Activated naive CD4-positive, alpha-beta T cell treated with Interleukin-2 at 50 U/mL for 16 hours (primary cell): ENCODE results near the gene TPST1.
"Not testable (repeated sequence)": the region's sequence is repeated elsewhere in the genome, so short reads cannot be mapped to it uniquely, and the experiment has no call there.

ENCODE experiments used
- DNase-seq: peaks from one replicate; pipeline ENCODE4 v3.0.0-alpha.2; 2020

TPST1 gene

DNA sequence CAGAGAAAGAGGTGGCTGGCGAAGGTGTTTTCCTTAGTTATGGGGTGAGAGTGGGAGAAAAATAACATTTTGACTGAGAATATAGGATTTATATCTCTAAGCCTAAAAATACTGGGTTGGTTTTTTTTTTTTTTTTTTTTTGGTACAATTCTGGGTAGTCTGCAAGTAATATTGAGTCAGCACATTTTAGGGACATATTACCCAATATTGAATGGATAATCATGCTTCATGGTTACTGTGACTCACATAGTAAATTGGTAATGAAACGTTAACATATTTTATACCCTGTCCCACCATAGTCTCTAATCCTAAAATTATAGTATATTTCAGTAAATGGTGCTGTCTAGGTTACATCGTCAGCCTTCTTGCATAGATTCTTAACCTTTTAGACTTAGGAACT is 91.4 kb downstream of the TPST1 start:
- no peak for DNase-seq

DNA sequence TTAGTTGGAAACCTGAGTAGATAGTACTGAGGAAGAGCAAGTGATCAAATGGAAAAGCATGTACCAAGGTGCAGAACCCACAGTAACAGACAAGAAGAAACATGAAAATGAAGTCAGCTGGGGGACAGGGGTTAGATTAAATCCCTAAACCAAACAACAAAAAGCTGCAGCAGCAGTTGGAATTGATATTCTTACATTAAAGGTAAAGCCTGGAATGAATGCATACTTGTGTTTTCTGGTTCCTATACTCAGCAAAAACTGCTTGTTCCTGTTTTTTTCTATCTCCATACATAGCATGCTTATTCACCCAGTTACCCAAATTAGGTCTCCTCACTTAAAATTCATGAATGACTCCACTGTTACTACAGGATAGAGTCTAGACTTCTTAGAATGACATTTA is 92.4 kb downstream of the TPST1 start:
- no peak for DNase-seq

GRCh38 chr7:66301249-66301648 is 96.1 kb downstream of the TPST1 start:
- DNase-seq, result no peak

- DNase-seq, result no peak
Observed at GRCh38 chr7:66301737-66302136, 96.6 kb downstream of the TPST1 start.

- no peak for DNase-seq
Observed at GRCh38 chr7:66303454-66304155, 98.5 kb downstream of the TPST1 start.

GRCh38 chr7:66304536-66304935 is 99.4 kb downstream of the TPST1 start:
- no peak for DNase-seq

GRCh38 chr7:66306243-66306642 is 101.1 kb downstream of the TPST1 start:
- DNase-seq, result no peak

- no peak for DNase-seq
Observed at GRCh38 chr7:66307591-66308215, 102.6 kb downstream of the TPST1 start.

DNA sequence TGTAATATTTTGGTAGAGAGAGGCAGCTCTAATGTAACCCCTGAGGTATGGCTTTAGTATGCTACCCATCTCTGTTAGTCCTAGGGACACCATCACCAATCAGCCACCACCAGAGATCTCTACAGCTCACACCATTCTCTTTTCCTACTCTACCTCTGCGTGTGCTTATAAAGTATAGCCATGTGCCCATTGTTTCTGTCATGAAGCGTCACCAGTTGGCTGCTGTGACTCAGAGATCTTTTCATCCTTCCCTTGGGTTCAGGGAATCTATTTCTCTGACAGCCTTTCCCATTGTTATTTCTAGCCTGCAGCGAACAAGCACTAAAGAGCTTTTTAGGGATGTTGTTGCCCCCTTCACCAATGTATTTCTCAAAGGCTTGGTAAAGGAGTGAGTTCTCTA is 103.3 kb downstream of the TPST1 start:
- no peak for DNase-seq

DNA sequence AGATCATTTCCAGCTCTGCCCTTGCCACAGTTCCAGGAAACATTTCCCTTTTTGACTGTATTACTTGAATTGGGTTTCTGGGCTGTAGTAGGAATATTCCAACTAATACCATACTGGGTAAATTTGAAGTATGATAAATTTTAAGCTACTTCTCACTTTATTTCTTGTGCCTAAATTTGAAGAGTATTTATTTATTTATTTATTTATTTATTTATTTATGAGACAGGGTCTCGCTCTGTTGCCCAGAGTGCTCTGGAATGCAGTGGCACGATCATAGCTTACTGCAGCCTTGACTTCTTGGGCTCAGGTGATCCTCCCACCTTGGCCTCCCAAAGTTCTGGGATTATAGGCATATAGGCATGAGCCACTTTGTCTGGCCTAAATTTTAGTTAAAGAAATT is 105.5 kb downstream of the TPST1 start:
- DNase-seq, result no peak

DNA sequence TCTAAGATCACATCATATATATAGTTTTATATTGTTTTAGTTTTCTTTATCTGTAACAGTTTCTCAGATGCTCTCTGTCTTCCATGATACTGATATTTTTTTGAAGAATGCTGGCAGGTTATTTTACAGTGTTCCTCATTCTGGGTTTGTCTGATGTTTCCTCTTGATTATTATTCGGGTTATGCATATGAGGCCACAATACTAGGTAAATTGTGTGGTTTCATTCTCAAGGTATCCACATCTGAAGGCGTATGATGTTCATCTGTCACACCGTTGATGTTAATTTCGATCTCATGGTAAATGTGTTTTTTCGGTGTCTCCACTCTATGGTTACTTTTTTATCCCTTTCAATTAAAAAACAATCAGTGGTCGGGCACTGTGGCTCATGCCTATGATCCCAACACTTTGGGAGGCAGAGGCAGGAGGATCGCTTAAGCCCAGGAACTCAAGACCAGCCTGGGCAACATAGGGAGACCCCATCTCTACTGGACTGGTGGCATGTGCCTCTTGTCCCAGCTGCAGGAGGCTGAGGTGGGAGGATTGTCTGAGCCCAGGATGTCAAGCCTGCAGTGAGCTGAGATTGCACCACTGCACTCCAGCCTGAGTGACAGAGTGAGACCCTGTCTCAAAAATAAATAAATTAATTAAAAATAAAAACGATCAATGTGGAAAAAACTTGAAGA is 108.9 kb downstream of the TPST1 start:
- DNase-seq, result no peak

- no peak for DNase-seq
Observed at GRCh38 chr7:66315192-66315591, 110.1 kb downstream of the TPST1 start.

DNA sequence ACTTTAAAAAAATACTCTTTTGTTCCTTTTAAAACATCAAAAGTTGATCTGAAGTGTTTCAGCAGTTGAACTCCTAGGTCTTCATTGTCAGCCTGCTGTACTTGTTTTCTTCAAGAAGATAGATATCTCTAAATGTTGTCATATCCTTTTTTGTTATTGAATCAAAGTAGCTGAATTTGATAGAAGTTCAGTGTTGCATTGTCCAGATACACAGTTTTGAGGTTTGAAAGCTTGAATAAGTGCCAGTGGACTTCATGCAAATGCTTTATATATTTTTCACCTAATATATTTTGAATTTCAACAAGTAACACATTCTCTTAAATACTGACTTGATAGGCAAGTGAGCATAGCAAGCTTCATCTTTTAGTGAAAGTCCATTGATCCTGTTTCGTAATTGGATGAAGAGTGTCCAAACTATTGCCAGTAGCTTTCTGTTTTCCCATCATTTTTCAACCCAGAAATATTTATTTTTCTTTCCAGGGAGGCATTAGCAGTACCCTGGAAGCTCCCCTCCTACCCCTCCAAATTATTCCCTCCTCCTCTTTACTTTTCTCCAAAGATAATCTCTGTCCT is 114.4 kb downstream of the TPST1 start:
- DNase-seq, result no peak

DNA sequence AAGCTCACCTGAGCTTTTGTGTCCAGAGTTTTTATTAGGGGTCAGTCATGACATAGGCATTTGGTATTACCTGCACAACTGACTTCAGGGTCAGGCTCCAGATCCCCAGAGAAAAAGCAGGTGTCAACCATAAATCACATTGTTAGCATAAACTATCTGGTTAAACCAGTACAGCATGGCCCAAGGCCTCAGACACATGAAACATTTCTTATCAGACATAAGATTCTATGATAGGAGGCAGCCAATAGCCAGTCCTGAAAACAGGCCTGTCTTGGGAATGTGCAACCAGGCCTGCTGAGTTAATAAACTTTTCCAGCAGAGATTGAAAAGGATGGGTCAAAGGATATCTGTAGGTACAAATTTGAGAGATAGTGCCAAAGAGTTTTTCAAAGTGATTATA is 116.1 kb downstream of the TPST1 start:
- no peak for DNase-seq

DNA sequence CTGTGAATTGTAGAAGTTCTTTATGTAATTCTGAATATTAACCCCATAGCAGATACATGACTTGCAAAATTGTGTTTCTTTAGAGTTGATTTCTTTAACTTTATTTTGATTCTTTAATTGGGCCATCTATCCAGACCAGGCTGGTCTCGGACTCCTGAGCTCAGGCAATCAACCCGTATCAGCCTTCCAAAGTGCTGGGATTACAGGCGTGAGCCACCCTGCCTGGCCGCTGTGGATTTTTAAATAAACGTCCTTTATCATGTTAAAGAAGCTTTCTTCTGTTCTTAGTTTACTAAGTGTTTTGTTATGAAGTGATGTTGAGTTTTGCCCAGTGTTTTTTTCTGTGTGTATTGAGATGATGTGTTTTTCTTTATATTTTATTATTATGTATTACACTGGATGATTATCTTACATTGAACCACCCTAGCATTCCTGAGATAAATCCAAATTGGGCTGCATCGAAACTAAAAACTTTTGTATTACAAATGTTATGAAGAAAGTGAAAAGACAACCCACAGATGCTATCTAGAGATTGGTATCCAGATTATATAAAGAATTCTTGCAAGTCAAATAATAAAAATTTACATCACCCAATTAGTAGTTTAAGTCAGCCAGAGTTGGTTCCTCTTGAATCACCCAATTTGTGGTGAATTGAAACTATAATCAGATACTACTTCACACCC is 118.1 kb downstream of the TPST1 start:
- no peak for DNase-seq

DNA sequence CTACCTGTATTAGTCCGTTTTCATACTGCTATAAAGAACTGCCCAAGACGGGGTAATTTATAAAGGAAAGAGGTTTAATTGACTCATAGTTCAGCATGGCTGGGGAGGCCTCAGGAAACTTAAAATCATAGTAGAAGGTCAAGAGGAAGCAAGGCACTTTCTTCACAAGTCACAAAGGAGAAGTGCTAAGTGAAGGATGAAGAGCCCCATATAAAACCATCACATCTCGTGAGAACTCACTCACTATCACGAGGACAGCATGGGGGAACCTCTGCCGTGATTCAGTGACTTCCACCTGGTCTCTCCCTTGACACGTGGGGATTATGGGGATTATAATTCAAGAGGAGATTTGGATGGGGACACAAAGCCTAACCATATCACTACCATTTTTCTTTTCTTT is 119.9 kb downstream of the TPST1 start:
- DNase-seq, result not testable (repeated sequence)

- no peak for DNase-seq
Observed at GRCh38 chr7:66326501-66327215, 121.5 kb downstream of the TPST1 start.

GRCh38 chr7:66330961-66331360 is 125.8 kb downstream of the TPST1 start:
- no peak for DNase-seq

GRCh38 chr7:66331883-66332282 is 126.7 kb downstream of the TPST1 start:
- no peak for DNase-seq

GRCh38 chr7:66333443-66333842 is 128.3 kb downstream of the TPST1 start:
- no peak for DNase-seq

GRCh38 chr7:66335318-66335717 is 130.2 kb downstream of the TPST1 start:
- DNase-seq, result no peak

DNA sequence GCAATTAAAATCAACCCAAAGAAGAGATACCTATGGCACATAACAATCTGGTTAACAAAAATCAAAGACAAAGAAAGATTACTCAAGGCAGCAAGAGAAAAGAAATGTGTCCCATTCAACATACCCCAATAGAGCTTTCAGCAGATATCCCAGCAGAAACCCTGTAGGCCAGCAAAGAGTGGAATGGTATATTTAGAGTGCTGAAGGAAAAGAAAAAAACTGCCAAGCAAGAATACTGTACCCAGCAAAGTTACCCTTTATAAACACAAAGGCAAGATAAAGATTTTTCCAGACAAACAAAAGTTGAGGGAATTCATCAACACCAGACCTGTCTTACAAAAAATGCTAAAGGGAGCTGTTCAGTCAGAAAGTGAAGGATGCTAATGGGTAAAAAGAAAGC is 131.6 kb downstream of the TPST1 start:
- no peak for DNase-seq

- DNase-seq, result no peak
Observed at GRCh38 chr7:66339141-66339540, 134.0 kb downstream of the TPST1 start.
